SK-N-SH (cell line): Measurements from ENCODE around the gene PDE4D.

Experiments
- EP300 ChIP-seq, 2 experiments: IDR thresholded peaks; 2 replicates each; pipeline versions ENCODE4 v1.4.0 to v1.6.1; 2012; ENCODE audit warnings: borderline replicate concordance in 1 of 2, low read depth in 1 of 2, low read length in 1 of 2
- EZH2phosphoT487 ChIP-seq: fragments of 200-600 bp; sonication (generic); IDR thresholded peaks from 2 replicates; pipeline ENCODE4 v1.6.1; 2017; ENCODE audit warnings: low read depth, mixed run types, mild to moderate bottlenecking, antibody characterized with exemption, moderate library complexity, borderline replicate concordance
- JUND ChIP-seq: IDR thresholded peaks from 2 replicates; pipeline ENCODE4 v1.4.0; 2012
- MXI1 ChIP-seq: IDR thresholded peaks from 2 replicates; pipeline ENCODE4 v1.6.1; 2012; ENCODE audit warnings: mild to moderate bottlenecking, low read depth, low read length, improper control_type of control experiment
- NRF1 ChIP-seq: IDR thresholded peaks from 2 replicates; pipeline ENCODE4 v1.6.1; 2012; ENCODE audit warnings: low read depth, mild to moderate bottlenecking, low read length
- POLR2AphosphoS5 ChIP-seq: IDR thresholded peaks from 2 replicates; pipeline ENCODE4 v1.6.1; 2012; ENCODE audit warnings: low read depth, low read length
- RXRA ChIP-seq: IDR thresholded peaks from 2 replicates; pipeline ENCODE4 v1.4.0; 2012; ENCODE audit warnings: low read depth, mild to moderate bottlenecking, borderline replicate concordance
- TAF1 ChIP-seq: IDR thresholded peaks from 2 replicates; pipeline ENCODE4 v1.6.1; 2012; ENCODE audit warnings: low read depth, mild to moderate bottlenecking, low read length, moderate library complexity, borderline replicate concordance
- TCF12 ChIP-seq: IDR thresholded peaks from 2 replicates; pipeline ENCODE4 v1.4.0; 2012
- YY1 ChIP-seq: IDR thresholded peaks from 2 replicates; pipeline ENCODE4 v1.4.0; 2012; ENCODE audit warnings: low read depth, mild to moderate bottlenecking
- TF ChIP-seq, protein P1 (sequence below): fragments of 200-600 bp; sonication (generic); IDR thresholded peaks from 2 replicates; pipeline ENCODE4 v1.6.1; 2017; ENCODE audit warnings: antibody characterized with exemption, mild to moderate bottlenecking, moderate library complexity
- TF ChIP-seq, protein P2 (sequence below): IDR thresholded peaks from 2 replicates; pipeline ENCODE4 v1.4.0; 2012; ENCODE audit warnings: low read depth
- TF ChIP-seq, protein P3 (sequence below): IDR thresholded peaks from 2 replicates; pipeline ENCODE4; 2012

DNA sequence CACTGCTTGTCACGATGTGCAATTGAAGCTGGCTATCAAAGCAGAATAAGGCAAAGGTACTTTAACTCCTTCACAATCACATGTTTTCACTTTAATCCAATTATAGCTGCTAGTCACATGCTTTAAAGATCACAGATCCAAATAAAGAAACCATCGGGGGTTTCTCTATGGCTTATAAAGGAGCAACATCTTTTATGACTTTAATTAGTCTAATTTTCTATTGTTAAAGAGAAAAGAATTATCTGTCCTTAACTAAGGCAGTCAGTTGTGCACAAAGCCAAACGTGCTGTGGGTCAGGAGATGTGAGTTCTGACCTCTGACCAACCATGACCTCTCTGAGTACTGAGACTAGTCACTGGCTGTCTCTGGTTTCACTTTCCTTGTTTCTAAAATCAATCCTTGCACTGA, 749.6 kb downstream of the PDE4D start:
- TF ChIP-seq, protein P1, sequence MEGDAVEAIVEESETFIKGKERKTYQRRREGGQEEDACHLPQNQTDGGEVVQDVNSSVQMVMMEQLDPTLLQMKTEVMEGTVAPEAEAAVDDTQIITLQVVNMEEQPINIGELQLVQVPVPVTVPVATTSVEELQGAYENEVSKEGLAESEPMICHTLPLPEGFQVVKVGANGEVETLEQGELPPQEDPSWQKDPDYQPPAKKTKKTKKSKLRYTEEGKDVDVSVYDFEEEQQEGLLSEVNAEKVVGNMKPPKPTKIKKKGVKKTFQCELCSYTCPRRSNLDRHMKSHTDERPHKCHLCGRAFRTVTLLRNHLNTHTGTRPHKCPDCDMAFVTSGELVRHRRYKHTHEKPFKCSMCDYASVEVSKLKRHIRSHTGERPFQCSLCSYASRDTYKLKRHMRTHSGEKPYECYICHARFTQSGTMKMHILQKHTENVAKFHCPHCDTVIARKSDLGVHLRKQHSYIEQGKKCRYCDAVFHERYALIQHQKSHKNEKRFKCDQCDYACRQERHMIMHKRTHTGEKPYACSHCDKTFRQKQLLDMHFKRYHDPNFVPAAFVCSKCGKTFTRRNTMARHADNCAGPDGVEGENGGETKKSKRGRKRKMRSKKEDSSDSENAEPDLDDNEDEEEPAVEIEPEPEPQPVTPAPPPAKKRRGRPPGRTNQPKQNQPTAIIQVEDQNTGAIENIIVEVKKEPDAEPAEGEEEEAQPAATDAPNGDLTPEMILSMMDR, result no peak
- no peak for TF ChIP-seq POLR2AphosphoS5
- TF ChIP-seq NRF1, result no peak
- no peak for TF ChIP-seq YY1
- TF ChIP-seq, protein P2, sequence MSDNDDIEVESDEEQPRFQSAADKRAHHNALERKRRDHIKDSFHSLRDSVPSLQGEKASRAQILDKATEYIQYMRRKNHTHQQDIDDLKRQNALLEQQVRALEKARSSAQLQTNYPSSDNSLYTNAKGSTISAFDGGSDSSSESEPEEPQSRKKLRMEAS, result no peak
- TF ChIP-seq EP300 (IDR thresholded peaks at IDR 0.05; ENCODE audit: borderline replicate concordance in 1 of 2, low read depth in 1 of 2, low read length in 1 of 2), result no peak
- TF ChIP-seq TAF1, result no peak
- TF ChIP-seq TCF12, result no peak
- TF ChIP-seq, protein P3, sequence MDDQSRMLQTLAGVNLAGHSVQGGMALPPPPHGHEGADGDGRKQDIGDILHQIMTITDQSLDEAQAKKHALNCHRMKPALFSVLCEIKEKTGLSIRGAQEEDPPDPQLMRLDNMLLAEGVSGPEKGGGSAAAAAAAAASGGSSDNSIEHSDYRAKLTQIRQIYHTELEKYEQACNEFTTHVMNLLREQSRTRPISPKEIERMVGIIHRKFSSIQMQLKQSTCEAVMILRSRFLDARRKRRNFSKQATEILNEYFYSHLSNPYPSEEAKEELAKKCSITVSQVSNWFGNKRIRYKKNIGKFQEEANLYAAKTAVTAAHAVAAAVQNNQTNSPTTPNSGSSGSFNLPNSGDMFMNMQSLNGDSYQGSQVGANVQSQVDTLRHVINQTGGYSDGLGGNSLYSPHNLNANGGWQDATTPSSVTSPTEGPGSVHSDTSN, result no peak
- no peak for TF ChIP-seq EZH2phosphoT487
- no peak for TF ChIP-seq JUND
- no peak for TF ChIP-seq RXRA
- TF ChIP-seq MXI1, result no peak
